HL-60/S4 treated with retinoic acid at 250 ng/mL for 4 days and 3 days (cell line): ENCODE measurements around the gene VAX1.
"Not testable (repeated sequence)": the region's sequence is repeated elsewhere in the genome, so short reads cannot be mapped to it uniquely, and the experiment has no call there.

ENCODE experiments used
- in situ Hi-C: fragments of 300-500 bp; cut with MboI; formaldehyde crosslinking; loops from 2 replicates; pipeline ENCODE4 v1.7.0; 2022; ENCODE audit warnings: low sequenced_read_pairs

The VAX1 gene, protein sequence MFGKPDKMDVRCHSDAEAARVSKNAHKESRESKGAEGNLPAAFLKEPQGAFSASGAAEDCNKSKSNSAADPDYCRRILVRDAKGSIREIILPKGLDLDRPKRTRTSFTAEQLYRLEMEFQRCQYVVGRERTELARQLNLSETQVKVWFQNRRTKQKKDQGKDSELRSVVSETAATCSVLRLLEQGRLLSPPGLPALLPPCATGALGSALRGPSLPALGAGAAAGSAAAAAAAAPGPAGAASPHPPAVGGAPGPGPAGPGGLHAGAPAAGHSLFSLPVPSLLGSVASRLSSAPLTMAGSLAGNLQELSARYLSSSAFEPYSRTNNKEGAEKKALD

DNA sequence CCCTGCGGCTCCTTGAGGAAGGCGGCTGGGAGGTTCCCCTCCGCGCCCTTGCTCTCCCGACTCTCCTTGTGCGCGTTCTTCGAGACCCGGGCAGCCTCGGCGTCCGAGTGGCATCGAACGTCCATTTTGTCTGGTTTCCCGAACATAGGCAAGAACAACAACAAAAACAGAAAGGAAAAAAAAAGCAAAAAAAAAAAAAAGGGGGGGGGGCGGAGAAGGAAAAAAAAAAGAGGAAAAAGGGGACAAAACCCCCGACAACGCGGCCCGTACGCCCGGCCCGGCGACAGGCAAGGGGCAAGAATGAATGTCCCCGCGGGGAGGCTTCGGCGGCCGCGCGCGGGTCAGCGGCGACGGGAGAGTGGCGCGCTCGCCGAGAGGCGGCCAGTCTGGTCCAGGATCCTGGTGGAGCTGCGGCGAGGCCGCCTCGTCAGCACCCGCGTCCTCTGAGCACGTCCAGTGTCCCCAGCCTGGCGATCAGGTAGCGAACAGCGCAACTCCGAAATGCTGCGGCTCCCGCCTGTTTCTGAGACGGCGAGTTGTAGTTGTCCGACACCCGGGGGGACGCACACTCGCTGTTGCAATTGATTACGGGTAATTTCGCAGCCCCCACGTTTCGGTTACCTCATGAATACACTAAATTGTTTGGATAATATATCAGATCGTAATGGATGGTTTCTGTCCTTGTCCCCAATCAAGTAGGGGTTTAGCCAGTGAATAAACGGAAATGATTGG lies at the start of gene VAX1:
Gene VAX1, minus strand, starts transcription at position 360 of the 732 bp plus-strand sequence. Its CDS starts 214 bp downstream, at position 146.
- in situ Hi-C loops = no loop called here

DNA sequence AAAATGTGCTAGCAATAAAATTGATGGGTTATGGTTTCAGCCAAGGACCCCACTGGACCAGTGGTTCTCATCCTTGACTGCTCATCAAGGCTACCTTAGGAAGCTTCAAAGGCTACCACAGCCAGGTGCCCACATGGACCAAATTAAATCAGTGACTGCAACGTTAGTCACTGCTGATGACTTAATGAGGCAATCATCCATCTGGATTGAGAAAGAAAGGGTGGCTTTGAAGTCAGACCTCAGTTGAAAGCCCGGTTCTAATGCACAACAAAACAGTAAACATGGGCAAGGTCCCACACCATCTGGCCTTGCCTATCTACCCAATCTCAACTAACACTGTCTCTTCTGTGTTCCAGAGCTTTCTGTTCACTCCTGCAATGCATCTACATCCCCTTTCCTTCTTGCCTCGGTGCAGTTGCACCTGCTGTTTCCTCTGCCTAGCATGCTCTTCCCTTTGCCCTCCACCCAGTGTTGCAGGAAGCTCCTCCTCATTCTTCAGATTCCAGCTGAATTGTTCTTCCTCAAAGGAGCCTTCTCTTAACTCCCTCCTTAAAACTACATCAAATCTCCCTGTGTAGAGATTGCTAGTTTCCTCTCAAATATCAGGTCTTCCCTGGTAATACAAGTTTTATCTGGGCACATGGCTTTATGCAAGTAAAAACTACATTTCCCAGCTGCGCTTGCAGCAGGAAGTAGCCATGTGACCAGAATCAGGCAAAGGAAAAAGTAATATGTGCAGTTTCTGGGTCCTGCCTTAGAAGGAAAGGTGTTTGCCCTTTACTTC lies 49.0 kb upstream of the VAX1 start:
- in situ Hi-C loops = no loop called here

DNA sequence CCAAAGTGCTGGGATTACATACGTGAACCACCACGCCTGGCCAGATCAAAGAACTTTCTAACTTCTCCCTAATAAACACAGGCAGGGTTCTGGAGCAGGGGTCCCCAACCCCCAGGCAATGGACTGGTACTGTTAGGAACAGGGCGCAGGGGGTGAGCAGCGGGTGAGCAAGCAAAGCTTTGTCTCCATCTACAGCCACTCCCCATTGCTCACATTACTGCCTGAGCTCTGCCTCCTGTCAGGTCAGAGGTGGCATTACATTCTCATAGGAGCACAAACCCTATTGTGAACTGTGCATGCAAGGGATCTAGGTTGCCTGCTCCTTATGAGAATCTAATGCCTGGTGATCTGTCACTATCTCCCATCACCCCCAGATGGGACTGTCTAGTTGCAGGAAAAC lies 47.7 kb upstream of the VAX1 start:
- in situ Hi-C loops = not testable (repeated sequence)

DNA sequence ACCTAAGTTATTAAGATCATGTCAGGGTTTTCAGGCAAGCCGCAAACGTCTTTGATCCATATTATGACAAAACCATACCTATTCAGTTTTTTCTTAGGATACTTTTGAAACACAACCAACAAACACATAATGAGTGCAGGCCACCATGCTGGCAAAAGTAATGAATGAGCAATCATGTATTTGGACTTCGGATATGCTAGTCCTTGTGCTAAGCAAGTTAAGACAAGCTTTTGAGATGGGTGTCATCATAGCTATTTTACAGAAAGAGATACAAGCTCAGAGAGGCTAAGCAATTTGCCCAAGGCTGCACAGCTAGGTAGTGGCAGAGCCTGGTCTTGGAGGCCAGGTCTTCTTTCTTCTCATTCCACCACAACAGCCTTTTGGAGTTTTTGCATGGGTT lies 46.8 kb upstream of the VAX1 start:
- in situ Hi-C loops = no loop called here

DNA sequence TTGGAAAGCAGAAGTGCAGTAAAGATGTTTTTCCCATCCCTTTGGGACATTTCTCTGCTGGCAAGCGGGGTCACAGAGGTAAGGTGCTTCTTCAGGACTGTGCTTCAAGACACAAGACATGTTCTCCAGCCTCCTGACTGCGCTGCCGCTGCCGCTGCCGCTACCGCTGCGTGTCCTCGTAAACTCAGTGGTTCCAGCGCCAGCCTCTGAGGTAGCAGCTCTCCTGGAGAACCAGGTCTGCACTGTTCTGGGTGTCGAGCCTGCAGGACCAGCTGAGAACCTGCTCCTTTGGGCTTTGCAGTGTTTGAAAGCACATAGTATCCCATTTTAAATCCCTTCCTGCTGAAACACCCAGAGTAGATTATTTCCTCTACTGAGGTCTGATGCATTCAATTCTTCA lies 46.2 kb upstream of the VAX1 start:
- in situ Hi-C loops = no loop called here

DNA sequence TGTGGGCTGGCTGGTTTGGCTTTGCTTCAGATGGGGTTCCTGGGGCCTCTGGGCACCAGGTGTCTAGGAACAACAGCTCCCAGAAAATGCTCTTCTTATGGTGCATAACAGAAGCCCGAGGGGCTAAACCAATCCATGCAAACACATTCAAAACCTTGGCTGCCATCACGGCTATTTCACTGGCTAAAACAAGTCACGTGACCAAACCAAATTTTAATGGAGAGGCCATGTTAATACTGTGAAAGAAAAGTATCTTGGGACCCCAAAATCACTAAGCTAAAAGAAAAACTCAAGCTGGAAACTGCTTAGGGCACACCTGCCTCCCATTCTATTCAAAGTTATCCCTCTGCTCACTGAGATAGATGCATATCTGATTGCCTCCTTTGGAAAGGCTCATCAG lies 40.1 kb upstream of the VAX1 start:
- in situ Hi-C loops = loop anchor here (10.0 kb wide), 1 partner anchor 373 kb away; no protein-coding TSS in a partner anchor

DNA sequence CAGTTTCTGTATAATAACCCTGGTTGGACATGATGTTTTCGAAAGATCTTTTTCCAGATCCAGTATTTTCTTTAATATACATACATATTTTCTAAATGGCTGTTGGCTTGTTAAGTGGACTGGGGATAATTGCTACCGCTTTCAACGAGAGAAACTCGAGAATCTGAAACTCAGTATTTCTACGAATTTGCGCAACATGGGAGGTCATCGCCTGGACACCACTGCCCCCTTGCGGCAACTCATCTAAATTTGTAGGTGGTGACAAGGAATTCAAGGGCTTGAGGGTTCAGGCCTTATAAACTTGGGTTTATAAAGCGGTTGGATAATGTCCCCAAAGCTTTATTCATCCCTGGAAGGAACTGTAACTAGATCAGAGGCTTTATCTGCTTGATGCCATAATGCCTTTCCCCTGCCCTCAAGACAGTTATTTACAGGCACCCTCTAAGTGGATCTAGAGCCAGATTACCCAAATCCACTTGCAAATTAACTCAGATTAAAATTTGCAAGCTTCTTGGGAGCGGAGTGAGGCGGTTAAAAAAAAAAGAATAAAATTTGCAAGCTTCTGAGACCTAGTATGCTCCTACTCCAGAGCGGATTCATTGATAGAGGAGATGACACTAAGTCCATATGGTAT lies 37.9 kb upstream of the VAX1 start:
- in situ Hi-C loops = loop anchor here (10.0 kb wide), 1 partner anchor 371 kb away; no protein-coding TSS in a partner anchor

DNA sequence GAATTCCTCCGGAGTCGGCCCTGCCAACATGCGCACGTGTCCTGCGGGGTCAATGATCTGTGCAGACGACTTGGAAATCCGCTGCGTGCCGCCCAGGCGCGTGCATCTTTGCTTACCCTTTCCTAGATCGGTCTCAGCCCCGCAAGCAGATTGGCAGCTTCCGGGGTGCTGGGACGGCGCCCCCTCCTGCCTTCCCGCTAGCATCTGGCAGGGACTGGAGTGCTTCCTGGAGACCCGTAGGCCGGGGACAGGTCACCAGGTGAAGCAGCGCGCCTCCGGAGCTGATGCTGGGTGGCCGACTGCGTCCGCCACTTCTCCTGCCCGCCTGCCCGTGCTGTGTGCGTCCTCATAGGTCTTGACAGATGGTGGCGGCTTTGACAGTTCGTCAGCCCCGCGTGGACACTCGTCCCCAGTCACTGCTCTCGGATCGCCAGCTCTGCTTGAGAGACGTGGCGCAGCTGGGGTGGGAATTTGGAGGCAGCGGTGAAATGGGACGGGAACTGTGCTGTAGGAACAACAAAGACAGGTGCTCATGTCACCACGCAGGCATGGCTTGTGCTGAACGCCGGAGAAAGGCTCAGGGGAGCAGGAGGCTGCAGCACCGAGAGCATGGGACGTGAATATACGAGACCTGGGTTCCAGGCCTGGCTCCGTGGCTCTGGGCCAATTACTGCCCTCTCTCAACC lies 37.3 kb upstream of the VAX1 start:
- in situ Hi-C loops = loop anchor here (10.0 kb wide), 1 partner anchor 371 kb away; no protein-coding TSS in a partner anchor

DNA sequence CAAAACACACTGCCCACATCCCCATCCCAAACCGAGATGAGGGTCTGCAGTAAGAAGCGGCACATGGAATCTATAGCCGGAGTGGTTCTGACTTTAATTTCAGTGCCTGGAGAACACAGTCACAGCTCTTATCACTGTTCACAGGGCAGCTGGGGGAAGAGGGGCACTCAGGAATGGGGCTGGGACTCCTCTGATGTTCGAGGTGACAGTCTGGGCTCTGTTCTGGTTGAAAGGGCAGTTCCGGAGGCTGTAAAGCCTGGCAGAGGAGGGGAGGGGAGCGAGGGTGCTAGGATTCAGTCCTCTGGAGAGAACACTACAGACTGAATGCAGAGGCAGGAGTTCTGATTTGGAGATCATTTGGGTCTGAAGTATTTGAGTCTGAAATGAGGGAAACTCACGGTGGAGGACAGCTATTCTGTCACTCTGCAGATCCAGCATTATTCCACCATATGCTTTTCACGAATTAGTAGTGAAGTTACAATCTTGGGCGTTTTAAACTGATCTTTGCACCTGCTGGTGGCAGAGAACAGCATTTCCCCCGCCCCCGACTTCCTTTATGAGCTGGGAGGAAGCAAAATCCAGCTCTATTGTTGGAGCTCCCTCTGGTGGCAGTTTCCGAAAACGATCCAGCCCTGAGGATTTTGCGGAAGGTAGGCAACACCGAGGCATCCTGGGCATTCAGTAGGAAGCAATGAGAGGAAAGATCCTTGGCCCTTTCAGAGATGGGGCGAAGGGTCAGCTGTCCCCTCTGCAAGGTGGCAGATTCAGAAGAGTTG lies 36.6 kb upstream of the VAX1 start:
- in situ Hi-C loops = loop anchor here (10.0 kb wide), 1 partner anchor 370 kb away; no protein-coding TSS in a partner anchor

DNA sequence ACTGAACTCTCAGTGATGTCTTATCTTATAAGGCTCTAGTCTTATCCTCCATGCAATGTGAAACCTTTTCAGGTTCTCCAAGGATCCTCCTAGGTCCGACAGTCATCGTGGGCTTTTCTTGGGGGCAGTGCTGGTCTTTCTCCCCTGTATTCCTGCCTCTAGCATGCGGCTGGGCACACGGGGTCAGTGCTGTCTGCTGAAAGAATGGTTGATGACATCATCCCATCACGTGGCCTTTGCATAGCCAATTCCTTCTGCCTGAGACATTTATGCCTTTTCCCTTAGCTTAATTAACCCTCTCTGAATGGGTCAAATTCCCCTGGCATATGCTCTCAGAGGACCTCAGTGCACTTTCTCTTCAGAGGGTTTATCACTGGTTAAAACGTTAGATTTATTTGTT lies 32.2 kb upstream of the VAX1 start:
- in situ Hi-C loops = loop anchor here (10.0 kb wide), 1 partner anchor 365 kb away; no protein-coding TSS in a partner anchor

DNA sequence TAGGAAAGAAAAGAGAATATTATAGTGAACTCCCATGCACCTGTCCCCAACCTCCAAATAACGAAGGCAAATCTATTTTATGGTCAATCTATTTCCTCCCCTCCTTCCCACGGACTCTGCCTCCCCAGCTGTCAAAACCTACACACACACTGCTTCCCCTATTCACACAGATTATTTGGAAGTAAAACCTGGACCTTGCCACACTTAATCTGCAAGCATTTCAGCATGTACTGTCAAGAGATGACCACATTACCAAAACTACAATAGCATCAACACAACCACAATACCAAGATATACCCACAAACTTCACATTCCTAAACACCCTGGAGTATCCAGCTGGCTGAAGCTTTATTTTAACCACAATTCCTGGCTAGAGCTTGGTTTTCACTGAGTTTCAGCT lies 31.4 kb upstream of the VAX1 start:
- in situ Hi-C loops = no loop called here

DNA sequence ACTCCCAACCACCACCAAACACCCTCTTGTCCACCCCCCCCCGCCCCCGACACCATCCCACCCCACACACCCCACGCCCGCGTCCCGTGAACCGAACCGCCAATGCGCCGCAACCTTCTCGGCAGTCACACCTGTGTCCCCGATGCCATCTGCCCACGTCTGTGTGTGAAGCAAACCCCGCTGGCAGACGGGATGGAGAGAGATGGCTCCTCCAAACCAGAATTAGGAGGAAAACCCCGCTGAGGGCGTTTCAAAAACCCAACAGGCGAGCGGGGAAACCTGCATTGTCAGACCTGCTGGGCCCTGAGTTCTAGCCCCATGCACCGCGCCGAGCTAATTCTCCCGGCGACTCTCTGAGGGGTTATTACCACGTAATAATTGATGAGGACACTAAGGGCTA lies 30.7 kb upstream of the VAX1 start:
- in situ Hi-C loops = no loop called here

DNA sequence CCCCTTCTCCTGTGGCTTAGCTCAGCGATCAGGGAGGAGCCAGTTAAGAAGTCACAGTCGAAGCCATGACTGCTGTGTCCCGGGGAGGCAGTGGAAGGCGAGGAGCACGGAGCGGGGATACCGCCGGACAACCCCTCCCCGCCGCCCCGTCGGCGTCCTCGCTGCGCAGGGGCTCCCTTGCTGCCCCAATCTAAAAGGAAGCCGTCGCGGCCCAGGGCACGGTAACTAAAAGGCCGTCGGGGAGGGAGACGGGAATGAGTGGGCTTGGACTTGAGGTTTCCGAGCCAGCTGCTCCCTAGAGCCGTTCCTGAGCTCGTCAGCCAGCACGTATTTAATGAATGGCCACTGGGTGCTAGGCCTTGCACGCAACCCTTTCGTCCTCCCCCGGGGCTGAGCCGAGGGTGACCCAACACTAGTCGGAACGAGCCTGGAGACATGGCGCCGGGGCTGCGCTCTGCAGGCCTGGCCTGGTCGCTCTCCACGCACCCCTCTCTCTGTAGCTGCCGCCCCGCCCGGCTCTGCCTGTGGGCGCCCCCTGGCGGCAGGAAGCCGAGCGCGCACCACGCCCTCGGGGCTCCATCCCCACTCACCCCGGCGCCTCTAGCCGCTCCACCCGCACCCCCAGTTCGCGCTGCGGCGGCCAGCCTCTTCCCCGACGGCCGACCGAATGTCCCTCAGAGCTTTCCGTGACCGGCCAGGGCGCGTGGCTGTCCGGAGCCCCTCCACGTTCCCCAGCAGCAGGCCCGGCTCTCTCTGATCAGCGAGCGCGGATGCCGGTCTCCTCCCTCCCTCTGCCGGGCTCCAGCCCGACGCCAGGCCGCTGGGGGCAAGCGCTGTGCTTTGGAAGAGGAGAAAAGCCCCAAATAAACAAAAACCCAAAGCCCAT lies 30.0 kb upstream of the VAX1 start:
- in situ Hi-C loops = no loop called here

DNA sequence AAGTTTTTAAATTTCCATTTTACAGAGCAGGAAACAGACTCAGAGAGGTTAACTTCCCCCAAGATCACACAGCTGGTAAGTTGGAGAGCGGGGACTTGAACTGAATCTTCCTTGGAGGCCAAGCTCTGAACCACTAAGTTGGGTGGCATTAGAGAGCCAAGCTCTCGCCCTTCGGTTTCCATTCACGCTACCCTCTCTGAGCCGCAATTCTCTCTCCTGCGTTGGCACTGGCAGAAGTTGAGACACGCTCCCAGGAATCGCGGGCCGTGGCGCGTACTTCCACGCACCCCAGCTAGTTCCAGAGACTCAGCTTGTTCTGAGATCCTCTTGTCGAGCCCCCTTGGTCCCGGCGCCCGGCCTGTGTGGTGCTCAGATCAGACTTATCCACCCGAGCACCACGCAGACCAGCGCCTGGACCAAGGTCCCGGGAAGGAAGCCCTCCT lies 29.3 kb upstream of the VAX1 start:
- in situ Hi-C loops = no loop called here

DNA sequence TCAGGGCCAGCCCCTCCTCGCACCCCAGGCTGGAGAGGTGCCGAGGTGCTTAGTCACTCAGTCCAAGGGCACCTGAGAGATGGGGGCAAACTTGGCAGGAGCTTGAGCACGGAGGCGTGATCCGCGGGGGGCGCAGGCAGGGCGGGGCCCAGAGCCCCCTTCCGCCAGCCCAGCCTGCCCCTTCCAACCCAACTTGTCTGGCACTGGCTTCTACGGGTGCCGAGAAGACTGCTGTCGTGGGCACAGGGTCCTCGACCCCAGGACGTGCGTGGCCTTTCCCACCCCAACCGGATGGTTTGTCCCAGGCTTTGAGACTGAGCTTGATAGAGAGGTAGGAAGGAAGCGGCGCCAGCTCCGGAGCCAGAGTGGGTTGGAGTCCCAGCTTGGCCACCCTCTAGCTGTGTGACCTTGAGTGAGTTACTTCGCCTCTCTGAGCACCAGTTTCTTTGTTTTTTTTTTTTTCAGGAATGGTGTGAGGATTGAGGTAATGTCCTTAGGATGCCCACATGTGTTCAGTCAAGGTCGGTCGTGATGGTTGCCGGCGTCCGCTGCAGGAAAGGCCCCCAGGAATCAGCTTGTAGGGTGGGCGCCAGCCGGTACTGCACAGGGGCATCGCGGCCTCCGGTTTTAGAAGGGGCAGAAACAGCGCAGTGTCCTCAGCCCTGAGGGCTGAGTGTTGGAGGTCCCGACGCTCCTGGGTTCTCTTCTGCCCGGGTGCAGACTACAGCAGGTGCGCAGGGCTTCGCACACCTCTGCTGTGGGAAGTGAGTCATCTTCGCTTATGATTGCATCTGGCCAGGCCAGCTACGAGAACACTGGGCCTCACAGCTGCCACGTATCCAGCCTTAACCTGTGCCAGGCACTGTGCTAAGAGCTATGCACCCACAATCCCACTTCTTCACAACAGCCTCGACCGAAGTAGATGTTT lies 28.6 kb upstream of the VAX1 start:
- in situ Hi-C loops = no loop called here

DNA sequence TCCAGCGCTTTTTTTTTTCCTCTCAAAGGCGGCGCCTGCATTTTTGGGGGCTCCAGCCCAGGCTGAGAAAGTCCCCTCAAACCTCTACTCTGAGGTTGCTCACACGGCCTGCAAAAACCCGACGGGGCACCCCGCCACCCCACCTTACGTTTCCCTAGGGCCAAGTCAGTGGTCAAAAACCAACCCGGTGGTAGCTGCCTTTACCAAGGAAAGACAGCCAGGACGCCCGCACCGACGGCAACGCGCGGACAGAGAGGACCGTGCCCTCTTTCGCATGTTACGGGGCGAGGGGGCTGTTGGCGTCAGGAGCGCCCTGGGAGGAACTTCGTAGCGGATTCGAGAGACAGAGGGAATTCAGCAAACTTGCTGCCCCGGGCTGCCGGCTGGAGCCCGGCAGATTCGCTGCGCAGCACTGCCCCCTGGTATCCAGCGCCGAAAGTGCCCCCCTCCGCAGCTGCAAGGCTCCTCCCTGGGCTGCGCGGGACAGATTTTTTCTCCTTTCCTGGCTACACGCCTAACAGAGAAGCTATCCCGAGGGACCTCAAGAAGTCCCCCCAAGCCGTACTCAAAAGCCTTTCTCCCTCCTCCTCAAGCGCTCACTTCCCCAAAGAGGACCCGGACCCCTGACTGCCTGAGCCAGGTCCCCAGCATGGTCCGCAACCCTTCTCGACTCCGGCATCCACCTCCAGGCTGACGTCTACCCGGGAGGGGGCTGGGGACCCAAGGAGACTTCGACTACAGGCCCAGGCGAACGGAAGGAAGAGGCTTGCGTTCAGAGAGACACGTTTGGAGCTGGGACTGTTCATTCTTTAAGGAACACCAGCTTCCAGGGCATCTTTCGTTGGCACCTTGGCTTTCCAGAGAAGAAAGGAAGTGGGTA lies 27.7 kb upstream of the VAX1 start:
- in situ Hi-C loops = no loop called here
